SK-N-SH (cell line): Measurements from ENCODE around the gene BDKRB1.
A peak's percentile ranks its signal among the peaks of the same experiment; 100 is the strongest.

Experiments used
- GABPA ChIP-seq: IDR thresholded peaks from 2 replicates; pipeline ENCODE4 v1.4.0; 2012; ENCODE audit warnings: low read depth, mild to moderate bottlenecking
- NRF1 ChIP-seq: IDR thresholded peaks from 2 replicates; pipeline ENCODE4 v1.6.1; 2012; ENCODE audit warnings: low read depth, mild to moderate bottlenecking, low read length
- POLR2AphosphoS5 ChIP-seq: IDR thresholded peaks from 2 replicates; pipeline ENCODE4 v1.6.1; 2012; ENCODE audit warnings: low read depth, low read length
- TAF1 ChIP-seq: IDR thresholded peaks from 2 replicates; pipeline ENCODE4 v1.6.1; 2012; ENCODE audit warnings: low read depth, mild to moderate bottlenecking, low read length, moderate library complexity, borderline replicate concordance
- TEAD4 ChIP-seq: IDR thresholded peaks from 2 replicates; pipeline ENCODE4 v1.4.0; 2012; ENCODE audit warnings: mild to moderate bottlenecking, borderline replicate concordance; ENCODE audit not compliant: insufficient read depth
- TF ChIP-seq, protein P1 (sequence below): fragments of 200-600 bp; sonication (generic); IDR thresholded peaks from 2 replicates; pipeline ENCODE4 v1.6.1; 2017; ENCODE audit warnings: antibody characterized with exemption, mild to moderate bottlenecking, moderate library complexity

DNA sequence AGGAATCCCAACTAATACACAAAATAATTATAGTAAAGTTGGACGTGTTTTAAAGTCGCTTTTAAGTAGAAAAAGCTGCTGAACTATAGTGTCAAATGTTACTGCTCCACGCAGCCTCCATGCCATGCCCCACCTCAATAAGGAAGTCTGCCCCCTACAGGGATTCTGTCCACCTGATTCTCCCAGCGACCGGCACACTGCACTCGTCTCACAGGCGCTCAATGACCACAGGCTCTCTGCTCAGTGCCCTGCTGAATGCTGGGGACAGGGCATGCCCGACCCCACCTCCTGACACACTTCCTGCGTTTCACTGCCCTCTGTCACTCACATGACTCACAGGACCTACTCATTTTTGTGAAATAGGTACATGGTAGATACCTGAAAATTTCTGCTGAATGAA is 48.9 kb downstream of the BDKRB1 start:
- TF ChIP-seq GABPA (no peak), TEAD4 (no peak), NRF1 (no peak), TAF1 (no peak), POLR2AphosphoS5 (no peak)
- TF ChIP-seq, protein P1, sequence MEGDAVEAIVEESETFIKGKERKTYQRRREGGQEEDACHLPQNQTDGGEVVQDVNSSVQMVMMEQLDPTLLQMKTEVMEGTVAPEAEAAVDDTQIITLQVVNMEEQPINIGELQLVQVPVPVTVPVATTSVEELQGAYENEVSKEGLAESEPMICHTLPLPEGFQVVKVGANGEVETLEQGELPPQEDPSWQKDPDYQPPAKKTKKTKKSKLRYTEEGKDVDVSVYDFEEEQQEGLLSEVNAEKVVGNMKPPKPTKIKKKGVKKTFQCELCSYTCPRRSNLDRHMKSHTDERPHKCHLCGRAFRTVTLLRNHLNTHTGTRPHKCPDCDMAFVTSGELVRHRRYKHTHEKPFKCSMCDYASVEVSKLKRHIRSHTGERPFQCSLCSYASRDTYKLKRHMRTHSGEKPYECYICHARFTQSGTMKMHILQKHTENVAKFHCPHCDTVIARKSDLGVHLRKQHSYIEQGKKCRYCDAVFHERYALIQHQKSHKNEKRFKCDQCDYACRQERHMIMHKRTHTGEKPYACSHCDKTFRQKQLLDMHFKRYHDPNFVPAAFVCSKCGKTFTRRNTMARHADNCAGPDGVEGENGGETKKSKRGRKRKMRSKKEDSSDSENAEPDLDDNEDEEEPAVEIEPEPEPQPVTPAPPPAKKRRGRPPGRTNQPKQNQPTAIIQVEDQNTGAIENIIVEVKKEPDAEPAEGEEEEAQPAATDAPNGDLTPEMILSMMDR: peak; percentile 34; the same call in 1 of the 2 replicates
